ENCODE data around the gene CROCC2.

The CROCC2 gene

DNA sequence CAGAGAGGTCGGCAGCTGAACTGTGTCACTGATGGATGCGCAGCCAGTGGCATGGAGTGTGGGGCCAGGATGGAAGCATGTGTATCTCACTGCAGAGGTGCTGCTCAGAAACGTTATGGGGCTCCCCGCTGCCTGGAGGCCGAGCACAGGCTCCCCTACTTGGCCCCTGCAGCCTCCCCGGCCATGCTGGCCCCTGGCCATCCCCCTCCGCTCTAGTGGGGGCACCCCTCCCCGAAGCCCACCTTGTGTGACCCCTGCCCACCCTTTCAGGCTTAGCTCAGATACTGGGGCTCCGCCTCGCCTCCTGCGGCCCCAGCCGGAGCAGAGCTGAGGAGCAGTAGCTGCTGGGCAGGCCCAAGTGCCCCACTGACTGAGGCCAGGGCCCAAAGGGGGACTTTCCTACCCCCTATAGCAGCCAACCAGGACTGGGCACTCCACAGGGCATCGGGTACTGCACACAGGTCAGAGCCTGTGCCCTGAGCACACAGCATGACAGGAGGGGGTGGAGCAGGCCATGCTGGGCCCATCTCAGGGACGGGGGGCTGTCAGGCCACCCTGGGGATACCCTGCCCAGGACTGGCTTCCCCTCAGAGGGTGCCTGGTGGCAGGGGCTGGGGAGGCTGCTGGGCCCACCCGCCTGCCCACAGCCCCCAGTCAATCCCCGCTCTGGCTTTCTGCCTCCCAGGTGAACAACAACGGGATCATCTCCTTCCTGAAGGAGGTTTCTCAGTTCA, 123.6 kb downstream of the CROCC2 start:
- Histone ChIP-seq H3K9ac (ENCODE audit: low read length) (no peak overlapping the region), H3K36me3 (ENCODE audit: control insufficient read depth, low read depth, low read length) (no peaks in the 10 kb centered on the region), H3K27ac (ENCODE audit: low read length) (no peak overlapping the region), H3K9me3 (ENCODE audit: control insufficient read depth, low read depth, low read length) (peaks cover 5% of the 10 kb centered on the region), H3K27me3 (ENCODE audit: control insufficient read depth, insufficient read depth, low read length) (peaks cover 2% of the 10 kb centered on the region), H3K4me1 (ENCODE audit: control insufficient read depth, low read depth, low read length) (no peaks in the 10 kb centered on the region), H3K4me3 (ENCODE audit: low read length) (no peak overlapping the region)

DNA sequence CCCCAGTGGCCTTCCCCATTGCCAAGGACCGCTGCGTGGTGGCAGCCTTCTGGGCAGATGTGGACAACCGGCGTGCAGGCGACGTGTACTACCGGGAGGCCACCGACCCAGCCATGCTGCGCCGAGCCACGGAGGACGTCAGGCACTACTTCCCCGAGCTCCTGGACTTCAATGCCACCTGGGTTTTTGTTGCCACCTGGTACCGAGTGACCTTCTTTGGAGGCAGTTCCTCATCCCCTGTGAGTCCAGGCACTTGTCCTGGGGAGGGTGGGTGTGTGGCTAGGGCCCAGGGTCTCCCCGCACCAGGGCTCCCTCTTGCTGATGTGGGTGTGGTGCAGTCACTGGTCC, 124.2 kb downstream of the CROCC2 start:
- Histone ChIP-seq H3K36me3 (ENCODE audit: control insufficient read depth, low read depth, low read length) (no peaks in the 10 kb centered on the region), H3K4me3 (ENCODE audit: low read length) (no peak overlapping the region)

DNA sequence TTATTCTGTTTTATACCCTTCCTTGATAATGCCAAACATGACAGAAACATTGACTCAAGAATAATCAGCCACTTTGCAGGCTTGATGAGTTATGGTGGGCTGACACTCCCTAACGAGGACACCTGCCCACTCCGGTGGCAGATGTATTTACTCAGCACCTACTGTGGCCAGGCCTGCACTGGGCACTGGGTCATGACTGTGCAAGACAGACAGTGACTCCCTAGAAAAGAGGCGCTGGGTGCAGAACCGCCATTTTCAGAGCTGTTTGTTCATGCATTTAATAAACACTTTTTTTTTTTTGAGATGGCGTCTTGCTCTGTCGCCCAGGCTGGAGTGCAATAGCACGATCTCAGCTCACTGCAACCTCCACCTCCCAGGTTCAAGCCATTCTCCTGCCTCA, 124.7 kb downstream of the CROCC2 start:
- Histone ChIP-seq H3K9me3 (ENCODE audit: control insufficient read depth, low read depth, low read length) (no peaks in the 10 kb centered on the region), H3K27ac (ENCODE audit: low read length) (no peak overlapping the region), H3K4me1 (ENCODE audit: control insufficient read depth, low read depth, low read length) (no peaks in the 10 kb centered on the region), H3K36me3 (ENCODE audit: control insufficient read depth, low read depth, low read length) (no peaks in the 10 kb centered on the region), H3K4me3 (ENCODE audit: low read length) (no peak overlapping the region), H3K9ac (ENCODE audit: low read length) (no peak overlapping the region), H3K27me3 (ENCODE audit: control insufficient read depth, insufficient read depth, low read length) (peaks cover 9% of the 10 kb centered on the region)

More for the DNA sequence above, 124.2 kb downstream of the CROCC2 start:
- H3K9ac ChIP-seq (ENCODE audit: low read length): no peak overlapping the region
- H3K9me3 ChIP-seq (ENCODE audit: control insufficient read depth, low read depth, low read length): peaks cover 5% of the 10 kb centered on the region
- H3K27ac ChIP-seq (ENCODE audit: low read length): no peak overlapping the region
- H3K27me3 ChIP-seq (ENCODE audit: control insufficient read depth, insufficient read depth, low read length): peaks cover 8% of the 10 kb centered on the region
- H3K4me1 ChIP-seq (ENCODE audit: control insufficient read depth, low read depth, low read length): no peaks in the 10 kb centered on the region

DNA sequence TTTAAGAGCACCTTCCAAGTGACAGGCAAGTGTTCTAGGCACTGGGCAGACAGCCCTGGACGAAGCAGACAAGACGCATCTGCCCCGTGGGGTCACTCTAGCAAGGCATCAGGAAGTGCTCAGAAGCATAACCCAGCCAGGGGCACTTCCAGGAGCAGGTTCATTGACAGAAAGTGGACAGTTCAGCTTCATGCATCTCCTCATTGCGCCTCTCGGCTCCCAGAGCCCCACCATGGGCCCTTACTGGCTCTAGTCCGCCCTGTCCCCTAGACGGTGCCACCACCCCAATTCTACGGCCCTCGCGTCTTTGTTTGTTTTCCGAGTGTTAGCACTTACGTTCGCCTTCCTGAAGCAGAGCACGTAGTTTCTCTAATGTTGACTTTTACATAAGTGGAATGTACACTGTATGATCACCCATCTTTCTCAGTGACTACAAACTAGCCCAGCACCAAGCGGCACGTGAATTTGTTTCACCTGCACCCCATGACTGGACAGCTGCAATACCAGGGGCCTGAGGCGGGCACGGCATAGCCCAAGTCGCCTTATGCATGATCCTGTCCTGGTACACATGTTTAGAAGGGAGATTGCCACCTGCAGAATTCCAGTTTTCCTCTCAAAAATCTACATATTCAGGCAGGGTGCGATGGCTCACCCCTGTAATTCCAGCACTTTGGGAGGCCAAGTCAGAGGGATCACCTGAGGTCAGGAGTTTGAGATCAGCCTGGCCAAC, 125.5 kb downstream of the CROCC2 start:
- no peak overlapping the region for H3K9ac ChIP-seq (ENCODE audit: low read length)
- H3K27me3 ChIP-seq (ENCODE audit: control insufficient read depth, insufficient read depth, low read length): peaks cover 15% of the 10 kb centered on the region
- no peak overlapping the region for H3K4me3 ChIP-seq (ENCODE audit: low read length)
- no peaks in the 10 kb centered on the region for H3K4me1 ChIP-seq (ENCODE audit: control insufficient read depth, low read depth, low read length)
- no peaks in the 10 kb centered on the region for H3K36me3 ChIP-seq (ENCODE audit: control insufficient read depth, low read depth, low read length)
- H3K27ac ChIP-seq (ENCODE audit: low read length): no peak overlapping the region
- no peaks in the 10 kb centered on the region for H3K9me3 ChIP-seq (ENCODE audit: control insufficient read depth, low read depth, low read length)

DNA sequence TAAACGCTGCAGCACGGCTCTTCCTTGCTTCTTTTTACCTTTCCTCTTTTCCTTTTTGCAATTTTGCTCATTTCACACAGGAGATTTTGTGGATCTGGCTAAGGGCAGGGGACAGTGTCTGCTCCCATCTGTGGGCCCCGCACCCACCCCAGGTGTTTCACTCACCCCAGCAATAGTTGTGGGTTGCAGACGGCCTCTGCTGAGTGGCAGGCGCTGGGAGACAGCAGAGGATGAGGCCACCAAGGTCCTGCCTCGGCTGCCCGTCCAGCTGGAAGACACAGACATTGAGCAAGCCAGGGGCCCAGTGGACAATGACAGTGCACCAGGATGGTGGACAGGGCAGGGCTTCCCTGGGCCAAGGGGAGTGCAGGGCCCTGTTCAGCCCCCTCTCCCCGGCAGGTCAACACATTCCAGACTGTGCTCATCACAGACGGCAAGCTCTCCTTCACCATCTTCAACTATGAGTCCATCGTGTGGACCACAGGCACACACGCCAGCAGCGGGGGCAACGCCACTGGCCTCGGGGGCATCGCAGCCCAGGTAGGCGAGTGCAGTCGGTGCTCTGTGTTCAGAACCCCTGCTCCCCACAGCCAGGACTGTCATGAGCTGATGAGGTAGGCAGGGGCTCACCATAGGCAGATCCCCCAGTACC, 127.3 kb downstream of the CROCC2 start:
- H3K36me3 ChIP-seq (ENCODE audit: control insufficient read depth, low read depth, low read length): no peaks in the 10 kb centered on the region
- no peak overlapping the region for H3K27ac ChIP-seq (ENCODE audit: low read length)
- H3K9me3 ChIP-seq (ENCODE audit: control insufficient read depth, low read depth, low read length): no peaks in the 10 kb centered on the region
- H3K4me1 ChIP-seq (ENCODE audit: control insufficient read depth, low read depth, low read length): no peaks in the 10 kb centered on the region
- no peak overlapping the region for H3K9ac ChIP-seq (ENCODE audit: low read length)
- H3K4me3 ChIP-seq (ENCODE audit: low read length): no peak overlapping the region
- peaks cover 28% of the 10 kb centered on the region for H3K27me3 ChIP-seq (ENCODE audit: control insufficient read depth, insufficient read depth, low read length)

DNA sequence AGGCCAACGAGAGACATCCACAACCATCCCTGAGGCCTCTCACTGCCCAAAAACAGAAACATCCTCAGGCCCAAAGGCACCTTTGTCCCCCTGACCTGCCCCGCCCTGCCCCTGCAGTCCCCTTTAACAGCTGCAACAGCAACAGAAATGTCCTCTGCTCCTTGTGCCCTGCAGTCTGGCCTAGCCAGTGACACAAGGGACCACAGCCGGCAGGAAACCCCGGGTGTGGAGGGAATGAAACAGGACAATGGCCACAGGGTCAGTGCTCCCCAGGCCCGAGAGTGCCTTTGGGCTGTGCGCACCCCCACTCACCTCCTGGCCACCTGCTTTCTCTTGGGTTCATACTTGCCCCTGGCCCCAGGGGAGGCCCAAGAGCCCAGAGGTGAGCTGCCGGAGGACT, 127.9 kb downstream of the CROCC2 start:
- Histone ChIP-seq H3K27ac (ENCODE audit: low read length) (no peak overlapping the region), H3K4me3 (ENCODE audit: low read length) (no peak overlapping the region), H3K27me3 (ENCODE audit: control insufficient read depth, insufficient read depth, low read length) (peaks cover 28% of the 10 kb centered on the region), H3K4me1 (ENCODE audit: control insufficient read depth, low read depth, low read length) (no peaks in the 10 kb centered on the region), H3K9me3 (ENCODE audit: control insufficient read depth, low read depth, low read length) (no peaks in the 10 kb centered on the region), H3K9ac (ENCODE audit: low read length) (no peak overlapping the region), H3K36me3 (ENCODE audit: control insufficient read depth, low read depth, low read length) (no peaks in the 10 kb centered on the region)

DNA sequence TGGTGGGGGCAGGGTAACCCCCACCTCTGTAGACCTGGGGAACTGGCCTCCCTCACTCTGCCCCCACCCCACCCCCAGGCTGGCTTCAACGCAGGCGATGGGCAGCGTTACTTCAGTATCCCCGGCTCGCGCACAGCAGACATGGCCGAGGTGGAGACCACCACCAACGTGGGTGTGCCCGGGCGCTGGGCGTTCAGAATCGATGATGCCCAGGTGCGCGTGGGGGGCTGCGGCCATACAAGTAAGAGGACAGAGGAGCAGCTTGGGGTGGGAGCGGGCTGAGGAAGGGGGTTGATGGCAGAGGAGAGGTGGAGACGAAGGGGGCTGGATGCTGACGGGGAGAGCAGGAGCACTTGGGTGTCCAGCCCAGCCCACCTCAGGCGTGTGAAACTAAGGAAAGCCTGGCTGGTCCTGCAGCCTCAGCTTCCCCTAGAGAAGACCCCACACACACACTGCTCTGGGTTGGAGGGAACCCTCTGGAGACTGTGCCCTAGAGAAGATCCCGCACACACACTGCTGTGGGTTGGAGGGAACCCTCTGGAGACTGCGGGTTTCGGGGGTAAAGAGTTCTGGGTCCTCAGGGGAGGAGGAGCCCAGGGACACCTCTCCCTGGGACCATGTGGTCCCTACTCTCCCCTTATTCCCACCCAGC, 128.5 kb downstream of the CROCC2 start:
- Histone ChIP-seq H3K4me1 (ENCODE audit: control insufficient read depth, low read depth, low read length) (no peaks in the 10 kb centered on the region), H3K36me3 (ENCODE audit: control insufficient read depth, low read depth, low read length) (no peaks in the 10 kb centered on the region), H3K9ac (ENCODE audit: low read length) (no peak overlapping the region), H3K4me3 (ENCODE audit: low read length) (no peak overlapping the region), H3K27me3 (ENCODE audit: control insufficient read depth, insufficient read depth, low read length) (peaks cover 28% of the 10 kb centered on the region), H3K9me3 (ENCODE audit: control insufficient read depth, low read depth, low read length) (no peaks in the 10 kb centered on the region), H3K27ac (ENCODE audit: low read length) (no peak overlapping the region)

DNA sequence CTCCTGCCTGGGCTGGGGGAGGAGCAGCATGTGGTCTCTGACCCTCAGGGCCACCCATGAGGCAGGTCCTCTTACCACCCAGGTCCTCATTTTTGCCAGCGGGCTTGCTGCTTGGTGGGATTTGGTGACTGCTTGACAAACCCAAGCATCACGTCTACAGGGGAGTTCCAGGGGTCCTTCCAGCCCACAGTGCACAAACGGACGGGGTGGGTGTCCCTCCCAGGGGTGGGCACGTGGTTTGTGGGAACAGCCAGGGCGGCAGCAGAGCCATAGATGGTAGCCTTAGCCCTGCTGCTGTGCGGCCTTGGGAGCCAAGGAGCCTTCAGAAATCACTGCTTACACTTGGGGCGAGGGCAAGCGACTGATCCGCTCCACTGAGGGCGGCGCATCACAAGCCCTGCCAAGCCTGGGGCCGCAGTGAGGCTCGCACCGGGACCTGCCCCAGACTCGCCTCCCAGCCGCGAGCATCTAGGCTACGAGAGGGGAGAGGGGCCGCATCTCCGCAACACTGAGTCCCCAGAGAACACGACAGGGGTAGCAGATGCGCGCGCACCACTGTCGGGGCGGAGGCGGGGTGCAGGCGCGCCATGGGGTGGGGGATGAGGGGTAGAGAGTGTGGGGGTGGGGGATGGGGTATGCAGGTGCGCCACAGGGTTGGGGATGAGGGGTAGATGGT, 129.1 kb downstream of the CROCC2 start:
- no peak overlapping the region for H3K9ac ChIP-seq (ENCODE audit: low read length)
- no peak overlapping the region for H3K27ac ChIP-seq (ENCODE audit: low read length)
- H3K4me1 ChIP-seq (ENCODE audit: control insufficient read depth, low read depth, low read length): no peaks in the 10 kb centered on the region
- peaks cover 28% of the 10 kb centered on the region for H3K27me3 ChIP-seq (ENCODE audit: control insufficient read depth, insufficient read depth, low read length)
- H3K36me3 ChIP-seq (ENCODE audit: control insufficient read depth, low read depth, low read length): no peaks in the 10 kb centered on the region
- no peak overlapping the region for H3K4me3 ChIP-seq (ENCODE audit: low read length)
- H3K9me3 ChIP-seq (ENCODE audit: control insufficient read depth, low read depth, low read length): no peaks in the 10 kb centered on the region

DNA sequence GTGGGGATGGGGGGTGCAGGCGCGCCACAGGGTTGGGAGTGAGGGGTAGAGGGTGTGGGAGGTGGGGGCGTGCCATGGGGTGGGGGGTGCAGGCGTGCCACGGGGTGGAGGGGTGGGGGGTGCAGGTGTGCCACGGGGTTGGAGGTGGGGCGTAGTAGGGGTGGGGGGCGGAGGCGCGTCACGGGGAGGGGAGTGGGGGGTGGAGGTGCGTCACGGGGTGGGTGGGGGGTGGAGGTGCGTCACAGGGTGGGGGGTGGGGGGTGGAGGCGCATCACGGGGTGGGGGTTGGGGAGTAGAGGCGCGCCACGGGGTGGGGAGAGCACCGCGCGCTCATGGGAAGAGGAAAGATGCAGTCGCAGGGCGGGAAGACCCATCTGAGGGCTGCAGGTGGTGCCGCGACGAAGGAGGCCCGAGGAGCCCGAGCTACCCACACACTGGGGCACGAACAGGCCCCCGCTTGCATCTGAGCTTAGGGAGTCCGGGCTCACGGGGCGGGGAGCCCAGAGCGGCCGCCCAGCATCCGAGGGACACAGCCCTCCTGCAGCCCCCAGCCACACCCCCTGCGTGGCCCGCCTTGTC, 129.8 kb downstream of the CROCC2 start:
- peaks cover 28% of the 10 kb centered on the region for H3K27me3 ChIP-seq (ENCODE audit: control insufficient read depth, insufficient read depth, low read length)
- no peak overlapping the region for H3K9ac ChIP-seq (ENCODE audit: low read length)
- no peak overlapping the region for H3K27ac ChIP-seq (ENCODE audit: low read length)
- no peaks in the 10 kb centered on the region for H3K9me3 ChIP-seq (ENCODE audit: control insufficient read depth, low read depth, low read length)
- H3K36me3 ChIP-seq (ENCODE audit: control insufficient read depth, low read depth, low read length): no peaks in the 10 kb centered on the region
- peak overlapping the region; percentile 52 for H3K4me3 ChIP-seq (ENCODE audit: low read length)
- no peaks in the 10 kb centered on the region for H3K4me1 ChIP-seq (ENCODE audit: control insufficient read depth, low read depth, low read length)

DNA sequence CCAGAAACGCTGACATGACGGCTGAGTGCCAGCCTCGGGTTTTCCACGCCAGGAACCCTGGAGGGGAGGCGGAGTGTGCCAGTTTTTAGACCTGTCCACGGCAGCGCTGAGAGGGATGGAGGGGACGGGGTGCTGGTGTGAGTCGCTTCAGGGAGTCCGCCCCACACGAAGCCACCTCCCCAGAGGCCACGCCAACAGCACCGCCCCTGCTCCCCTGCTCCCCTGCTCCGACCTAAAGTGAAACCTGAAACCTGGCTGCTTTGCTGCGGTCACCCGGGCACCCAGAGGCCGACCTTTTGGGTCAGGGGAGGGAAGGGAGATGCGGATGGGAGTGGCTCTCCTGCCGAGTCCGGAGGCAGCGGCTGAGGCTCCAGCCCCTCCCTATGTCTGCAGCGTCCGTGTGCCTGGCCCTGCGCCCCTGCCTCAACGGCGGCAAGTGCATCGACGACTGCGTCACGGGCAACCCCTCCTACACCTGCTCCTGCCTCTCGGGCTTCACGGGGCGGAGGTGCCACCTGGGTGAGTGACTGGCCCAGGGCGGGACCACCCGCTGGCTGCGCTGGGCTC, 130.3 kb downstream of the CROCC2 start:
- Histone ChIP-seq H3K27ac (ENCODE audit: low read length) (no peak overlapping the region), H3K9ac (ENCODE audit: low read length) (no peak overlapping the region), H3K9me3 (ENCODE audit: control insufficient read depth, low read depth, low read length) (no peaks in the 10 kb centered on the region), H3K36me3 (ENCODE audit: control insufficient read depth, low read depth, low read length) (no peaks in the 10 kb centered on the region), H3K4me1 (ENCODE audit: control insufficient read depth, low read depth, low read length) (no peaks in the 10 kb centered on the region), H3K4me3 (ENCODE audit: low read length) (peak overlapping the region; percentile 52), H3K27me3 (ENCODE audit: control insufficient read depth, insufficient read depth, low read length) (peaks cover 28% of the 10 kb centered on the region)

Measured in iPS-18a (cell line).